Stimulated activated CD4-positive, alpha-beta T cell treated with anti-CD3 and anti-CD28 coated beads, Interleukin-15, amount 100 ng/mL, for 1 hour (primary cell): Measurements from ENCODE around the gene PATJ.
A peak's percentile ranks its signal among the peaks of the same experiment; 100 is the strongest.
"Not testable (repeated sequence)": the region's sequence is repeated elsewhere in the genome, so short reads cannot be mapped to it uniquely, and the experiment has no call there.

Source experiments
- DNase-seq, 2 donors: peaks; one replicate each; pipeline ENCODE4 v3.0.0-alpha.2; 2020; ENCODE audit warnings: low read depth in 1 of 2, low spot score in 1 of 2

The PATJ gene

GRCh38 chr1:61743716-61744580 is 1.7 kb downstream of the PATJ start:
- no peak for DNase-seq

DNA sequence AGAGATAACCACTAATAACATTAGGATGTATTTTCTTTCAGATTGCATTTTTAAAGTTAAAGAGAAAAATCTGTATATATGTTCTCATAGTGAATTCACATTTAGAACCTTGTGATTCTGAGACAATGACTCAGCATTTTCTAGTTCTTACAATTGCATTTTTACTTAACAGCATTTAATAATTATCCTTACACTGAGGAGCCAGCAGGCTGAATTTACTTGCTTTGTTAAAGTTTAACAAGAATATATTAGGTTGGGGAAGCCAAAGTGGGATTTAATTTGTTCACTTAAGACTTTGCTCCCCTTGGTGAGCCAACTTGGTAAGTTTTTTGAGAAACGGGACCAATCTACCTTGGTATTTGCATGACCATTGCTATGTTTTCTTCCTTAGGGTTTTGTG is 4.5 kb downstream of the PATJ start:
- DNase-seq, result no peak

DNA sequence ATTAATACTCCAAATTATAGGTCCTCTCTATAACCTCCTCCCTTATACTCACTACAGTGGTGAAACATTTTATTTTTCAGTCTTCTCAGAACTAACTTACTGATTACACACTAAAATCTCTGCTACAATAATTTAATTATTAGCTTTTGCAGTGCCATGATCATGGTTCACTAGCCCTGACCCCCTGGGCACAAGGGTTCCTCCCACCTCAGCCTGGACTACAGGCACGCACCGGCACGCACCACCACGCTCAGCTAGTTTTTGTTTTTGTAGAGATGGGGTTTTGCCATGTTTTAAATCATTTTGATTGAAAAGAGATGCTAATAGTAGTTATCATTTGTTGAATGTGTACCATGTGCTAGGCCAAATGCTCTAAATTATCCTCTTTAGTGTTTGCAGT is 6.3 kb downstream of the PATJ start:
- DNase-seq, result no peak

DNA sequence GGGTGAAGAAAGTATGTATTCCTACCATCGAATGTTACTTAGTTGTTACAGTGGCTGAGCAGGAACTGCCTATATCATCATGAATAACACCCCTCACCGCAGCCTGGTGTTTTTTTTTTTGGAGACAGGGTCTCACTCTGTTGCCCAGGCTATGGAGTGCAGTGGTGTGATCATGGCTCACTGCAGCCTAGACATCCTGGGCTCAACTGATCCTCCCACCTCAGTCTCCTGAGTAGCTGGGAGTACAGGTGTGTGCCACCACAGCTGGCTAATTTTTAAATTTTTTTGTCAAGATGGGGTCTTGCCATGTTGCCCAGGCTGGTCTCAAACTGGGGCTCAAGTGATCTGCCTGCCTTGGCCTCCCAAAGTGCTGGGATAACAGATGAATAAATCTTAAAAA is 7.3 kb downstream of the PATJ start:
- DNase-seq, result no peak

DNA sequence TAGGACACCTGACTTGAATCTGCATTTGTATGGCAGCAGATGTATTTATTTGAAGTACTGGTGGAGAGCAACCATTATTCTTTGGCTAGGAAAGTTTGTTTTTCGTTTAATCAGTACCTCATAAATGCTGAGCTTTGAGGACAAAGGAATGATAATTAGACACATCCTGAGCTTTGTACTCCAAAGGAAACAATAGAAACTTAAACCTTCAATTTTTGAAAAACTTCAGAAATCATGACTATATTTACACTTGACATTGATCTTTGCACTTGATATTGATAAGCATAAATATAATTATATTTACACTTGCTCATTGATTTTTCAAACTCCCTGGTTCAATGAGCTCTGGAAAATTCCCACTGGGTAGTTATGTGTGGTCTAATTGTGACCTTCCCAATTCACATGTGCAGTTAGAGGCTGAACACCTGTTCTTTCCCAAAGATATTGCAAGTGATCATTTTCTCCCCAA is 10.7 kb downstream of the PATJ start:
- no peak for DNase-seq

- DNase-seq, result no peak
Measured at GRCh38 chr1:61753998-61754508, 11.8 kb downstream of the PATJ start.

- DNase-seq, result no peak
Measured at GRCh38 chr1:61754545-61754944, 12.3 kb downstream of the PATJ start.

GRCh38 chr1:61756773-61757172 is 14.5 kb downstream of the PATJ start:
- DNase-seq, result no peak

- no peak for DNase-seq
Measured at GRCh38 chr1:61757950-61758349, 15.7 kb downstream of the PATJ start.

DNA sequence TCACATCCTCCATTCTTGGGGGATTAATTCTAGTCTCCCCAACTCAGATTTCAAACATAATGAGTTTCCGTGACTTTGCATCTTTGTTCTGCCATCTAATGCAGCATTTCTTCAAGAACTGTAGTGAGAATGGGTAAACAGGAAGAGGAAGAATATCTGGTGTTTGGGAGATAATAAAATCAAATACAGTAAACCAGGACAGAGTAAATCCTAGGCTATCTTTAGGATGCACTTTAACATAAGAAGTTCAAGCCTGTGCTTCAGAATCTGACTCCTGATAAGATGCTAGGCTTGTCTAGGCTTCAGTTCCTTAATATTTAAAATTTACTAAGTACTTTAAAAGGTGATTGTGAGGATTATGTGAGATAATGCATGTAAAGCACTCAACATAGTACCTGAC is 27.9 kb downstream of the PATJ start:
- no peak for DNase-seq

GRCh38 chr1:61776091-61776490 is 33.8 kb downstream of the PATJ start:
- no peak for DNase-seq

DNA sequence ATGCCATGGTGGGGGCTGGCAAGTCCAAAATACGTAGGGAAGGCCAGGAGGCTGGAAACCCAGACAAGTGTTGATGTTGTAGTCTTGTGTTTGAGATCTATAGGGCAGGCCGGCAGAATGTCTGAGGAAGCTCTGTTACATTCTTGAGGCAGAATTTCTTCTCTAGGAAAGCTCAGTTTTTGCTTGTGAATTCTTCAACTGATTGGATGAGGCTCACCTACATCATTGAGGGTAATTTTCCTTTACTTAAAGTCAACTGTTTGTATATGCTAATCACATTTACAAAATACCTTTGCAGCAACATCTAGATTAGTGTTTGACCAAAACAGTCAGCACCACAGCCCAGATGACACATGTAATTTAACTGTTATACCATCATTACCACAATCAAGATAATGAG is 37.0 kb downstream of the PATJ start:
- DNase-seq, result no peak

GRCh38 chr1:61781151-61781550 is 38.9 kb downstream of the PATJ start:
- no peak for DNase-seq

- peak in 1 of 2 donors; percentile 17 for DNase-seq
Measured at GRCh38 chr1:61782771-61783170, 40.5 kb downstream of the PATJ start.

DNA sequence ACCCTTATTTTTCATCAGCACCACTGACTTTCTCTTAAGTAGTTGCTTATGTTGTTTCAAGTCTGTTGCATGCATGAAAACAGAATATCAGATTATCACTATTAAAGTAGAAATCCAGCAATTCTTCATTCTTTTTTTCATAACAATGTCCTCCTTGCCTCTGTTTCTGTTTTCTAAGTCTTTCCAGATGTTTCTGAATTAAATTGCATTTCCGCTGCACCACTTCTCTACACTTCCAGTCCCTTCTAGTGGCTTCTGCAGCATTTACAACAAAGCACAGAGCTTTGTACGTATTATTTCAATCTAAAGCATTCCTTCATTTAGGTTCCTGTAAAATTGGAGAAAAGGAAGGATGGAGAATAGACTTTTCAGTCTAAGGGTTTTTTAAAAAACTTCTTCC is 42.4 kb downstream of the PATJ start:
- no peak for DNase-seq

GRCh38 chr1:61790837-61791236 is 48.6 kb downstream of the PATJ start:
- DNase-seq, result no peak

DNA sequence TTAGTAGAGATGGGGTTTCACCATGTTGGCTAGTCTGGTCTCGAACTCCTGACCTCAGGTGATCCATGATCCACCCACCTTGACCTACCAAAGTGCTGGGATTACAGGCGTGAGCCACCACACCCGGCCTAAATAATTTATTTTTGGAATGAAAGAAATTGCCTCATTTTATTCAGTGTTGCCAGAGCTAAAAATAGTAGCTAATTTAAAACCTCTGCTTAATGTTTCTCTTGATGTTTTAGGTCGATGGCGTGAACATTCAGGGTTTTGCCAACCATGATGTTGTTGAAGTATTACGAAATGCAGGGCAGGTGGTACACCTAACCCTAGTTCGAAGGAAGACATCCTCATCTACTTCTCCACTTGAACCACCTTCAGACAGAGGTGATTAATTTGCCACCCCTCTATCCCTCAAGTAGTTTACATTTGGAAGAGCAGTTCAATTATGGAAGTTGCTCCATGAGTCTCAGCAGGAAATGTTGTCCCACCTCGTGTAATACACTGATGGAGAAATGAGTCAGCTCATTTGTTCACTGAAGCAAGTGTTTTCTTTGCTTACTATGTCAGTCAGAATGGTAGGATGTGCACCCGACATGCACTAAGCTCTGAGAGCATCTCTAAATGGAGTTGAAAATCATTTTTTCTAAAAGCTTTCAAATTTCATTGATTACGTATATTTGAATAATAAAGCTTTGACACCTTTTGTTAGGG is 54.9 kb downstream of the PATJ start:
- DNase-seq, result no peak

GRCh38 chr1:61801047-61801446 is 58.8 kb downstream of the PATJ start:
- DNase-seq, result not testable (repeated sequence)

GRCh38 chr1:61807606-61808140 is 65.4 kb downstream of the PATJ start:
- DNase-seq, result no peak

- no peak for DNase-seq
Measured at GRCh38 chr1:61808321-61808720, 66.0 kb downstream of the PATJ start.

DNA sequence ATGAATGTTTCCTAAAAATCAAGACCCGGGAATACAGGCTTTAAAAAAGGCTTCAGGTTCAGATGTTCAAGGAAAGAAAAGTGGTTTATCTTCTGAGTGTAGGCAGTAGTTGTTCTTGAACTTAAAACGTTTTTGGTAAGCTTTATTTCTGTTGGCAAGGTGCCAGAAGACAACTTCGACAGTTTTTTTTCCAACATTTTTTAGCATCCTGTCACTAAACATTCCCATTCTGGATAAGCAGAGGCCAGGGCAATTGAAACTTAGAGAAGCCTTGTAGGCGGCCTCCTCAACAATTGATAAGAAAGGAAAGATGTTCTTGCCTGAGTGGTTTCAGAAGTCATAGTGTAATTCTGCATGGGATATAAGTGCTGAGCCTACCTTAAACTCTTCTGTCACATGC is 66.7 kb downstream of the PATJ start:
- no peak for DNase-seq

DNA sequence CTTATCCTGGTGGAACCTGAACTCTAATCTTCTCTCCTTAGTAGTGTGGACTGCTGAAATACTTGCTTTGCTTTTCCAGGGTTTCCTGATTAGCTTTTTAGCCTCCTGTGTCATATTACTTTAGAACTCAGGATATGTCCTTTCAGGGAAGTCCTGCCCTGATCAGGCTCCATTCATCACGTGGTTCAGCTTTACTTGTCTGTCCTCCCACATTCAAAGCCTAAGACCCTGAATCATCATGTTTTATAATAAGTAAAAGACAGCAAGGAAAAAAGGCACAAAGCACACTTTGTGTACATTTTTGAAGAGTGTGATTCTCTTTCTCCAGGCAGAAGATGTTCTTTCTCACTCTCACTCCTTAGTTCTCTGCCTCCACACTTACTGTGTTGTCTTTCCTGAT is 70.6 kb downstream of the PATJ start:
- no peak for DNase-seq
